MM.1S (cell line): ENCODE measurements around the gene GFER.

Experiments used
- CTCF ChIP-seq: fragments of 300-600 bp; sonication (generic); IDR thresholded peaks from 2 replicates; pipeline ENCODE4 v1.5.1; 2016; ENCODE audit warnings: antibody characterized with exemption, low read length, mixed read lengths
- EZH2 ChIP-seq: fragments of 300-600 bp; sonication (generic); optimal IDR thresholded peaks from 2 replicates; pipeline ENCODE3; 2017; ENCODE audit warnings: low read depth, mild to moderate bottlenecking, antibody characterized with exemption, low read length, mixed read lengths
- EZH2phosphoT487 ChIP-seq: fragments of 300-600 bp; sonication (generic); IDR thresholded peaks from 2 replicates; pipeline ENCODE4 v1.6.1; 2018; ENCODE audit warnings: antibody characterized with exemption, low read length

DNA sequence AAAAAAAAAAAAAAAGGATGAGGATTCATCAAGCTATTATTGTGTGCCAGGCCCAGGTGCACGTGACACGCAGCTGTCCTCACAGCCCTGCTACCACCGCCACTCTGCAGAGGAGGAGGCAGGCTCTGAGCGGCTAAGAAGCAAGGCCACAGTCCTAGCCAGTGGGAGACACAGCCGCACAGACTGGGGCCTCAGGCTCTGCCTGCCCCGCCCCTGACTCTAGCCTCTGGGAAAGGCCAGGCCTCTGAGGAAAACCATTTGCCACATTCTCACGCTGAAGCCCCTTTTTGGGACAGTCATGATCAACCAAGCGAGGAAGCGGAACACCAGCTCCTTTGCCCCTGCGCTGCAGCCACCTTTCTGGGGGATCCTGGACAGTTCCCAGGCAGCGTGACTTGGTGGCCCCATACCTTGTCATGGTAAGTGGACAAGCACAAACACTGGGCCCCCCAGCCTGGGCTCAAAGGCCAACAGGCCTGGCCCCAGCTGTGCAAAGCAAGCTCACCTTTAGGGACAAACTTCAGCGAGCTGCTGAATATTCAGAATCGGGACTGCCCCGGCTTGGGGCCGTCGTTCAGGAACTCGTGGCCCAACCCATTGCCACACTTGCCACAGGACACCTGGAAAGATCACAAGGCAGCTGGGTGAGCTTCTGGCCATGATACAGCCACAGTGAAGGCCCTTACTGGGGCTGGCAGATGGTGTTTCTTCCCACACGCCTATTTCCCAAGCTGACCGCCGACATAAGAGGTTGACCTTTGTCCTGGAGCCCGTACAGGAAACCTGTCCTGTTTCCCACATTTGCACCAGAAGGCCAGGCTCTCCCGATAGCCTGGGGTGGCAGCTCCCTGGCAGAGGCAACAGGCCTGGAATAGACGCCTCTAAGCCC is 43.5 kb upstream of the GFER start:
- TF ChIP-seq EZH2 (no peak), CTCF (no peak), EZH2phosphoT487 (no peak)
